ENCODE data around the gene CRYBA4. TPM values are rescaled to one million over a fixed set of nuclear protein-coding genes. Genes with fewer than 3 reads are reported as not detected.

CRYBA4 gene
- total and polyA plus RNA-seq, 7 donors, result not detected

GRCh38 chr22:26585104-26585790 is 36.5 kb upstream of the CRYBA4 start:
- no peaks in the 10 kb centered on the region for H3K9me3 ChIP-seq
- WGBS, 2 donors, result 61 to 75% methylated on average over 11 of the region's 11 CpGs
- no peaks in the 10 kb centered on the region for H3K27me3 ChIP-seq
- H3K4me3 ChIP-seq, result no peak overlapping the region
- no peaks in the 10 kb centered on the region for H3K36me3 ChIP-seq
- TF ChIP-seq POLR2AphosphoS5 (IDR thresholded peaks at IDR 0.05) (no peak), CTCF (IDR thresholded peaks at IDR 0.05) (no peak), POLR2A (IDR thresholded peaks at IDR 0.05) (no peak), EP300 (IDR thresholded peaks at IDR 0.05) (no peak)
- H3K27ac ChIP-seq, result no peak overlapping the region
- intact Hi-C loops (cut with DNase I), result no loop called here
- peak; percentile 60 for DNase-seq
- H3K4me1 ChIP-seq, result peaks cover 0 to 13% (median 5%) of the 10 kb centered on the region in 4 donors

- Histone ChIP-seq H3K9me3 (no peaks in the 10 kb centered on the region), H3K27me3 (no peaks in the 10 kb centered on the region), H3K4me1 (peaks cover 4 to 19% (median 12%) of the 10 kb centered on the region in 4 donors), H3K36me3 (no peaks in the 10 kb centered on the region), H3K27ac (peak overlapping the region in 2 of 4 donors; percentile 25 to 27), H3K4me3 (no peak overlapping the region)
- TF ChIP-seq POLR2AphosphoS5 (IDR thresholded peaks at IDR 0.05), result peak in 1 of 4 donors; percentile 19
- no peak for TF ChIP-seq CTCF (IDR thresholded peaks at IDR 0.05)
- DNase-seq, result peak; percentile 57
- 52 to 57% methylated on average over 11 of the region's 11 CpGs for WGBS, 2 donors
- intact Hi-C loops (cut with DNase I), result no loop called here
Measured at GRCh38 chr22:26586556-26587325, 35.0 kb upstream of the CRYBA4 start.

- no peaks in the 10 kb centered on the region for H3K27me3 ChIP-seq
- intact Hi-C loops (cut with DNase I), result no loop called here
- no peak overlapping the region for H3K4me3 ChIP-seq
- TF ChIP-seq POLR2AphosphoS5 (IDR thresholded peaks at IDR 0.05) (no peak), EP300 (IDR thresholded peaks at IDR 0.05) (no peak), CTCF (IDR thresholded peaks at IDR 0.05) (no peak), POLR2A (IDR thresholded peaks at IDR 0.05) (no peak)
- no peak overlapping the region for H3K27ac ChIP-seq
- WGBS, 2 donors, result 89 to 94% methylated on average over 4 of the region's 4 CpGs
- no peaks in the 10 kb centered on the region for H3K9me3 ChIP-seq
- H3K4me1 ChIP-seq, result peaks cover 4 to 19% (median 12%) of the 10 kb centered on the region in 4 donors
- H3K36me3 ChIP-seq, result no peaks in the 10 kb centered on the region
- DNase-seq, result no peak
Measured at GRCh38 chr22:26587991-26588613, 33.7 kb upstream of the CRYBA4 start.

- WGBS, 2 donors, result 53 to 61% methylated on average over 14 of the region's 14 CpGs
- Histone ChIP-seq H3K4me3 (peak overlapping the region; percentile 65 to 85 (median 78)), H3K27ac (peak overlapping the region; percentile 75 to 80 (median 78)), H3K27me3 (no peaks in the 10 kb centered on the region), H3K36me3 (no peaks in the 10 kb centered on the region), H3K4me1 (peaks cover 4 to 19% (median 12%) of the 10 kb centered on the region in 4 donors), H3K9me3 (no peaks in the 10 kb centered on the region)
- DNase-seq, result no peak
- intact Hi-C loops (cut with DNase I), result no loop called here
- TF ChIP-seq EP300 (IDR thresholded peaks at IDR 0.05) (no peak), POLR2AphosphoS5 (IDR thresholded peaks at IDR 0.05) (no peak), POLR2A (IDR thresholded peaks at IDR 0.05) (no peak), CTCF (IDR thresholded peaks at IDR 0.05) (no peak)
Measured at GRCh38 chr22:26588729-26589366, 32.9 kb upstream of the CRYBA4 start.
